Neutrophil (primary cell): ENCODE results near the gene DCC.

Experiments
- H3K27ac ChIP-seq: fragments of 200-600 bp; sonication (generic); 2 replicates; pipeline ENCODE4 v1.5.1; 2016; ENCODE audit warnings: mild to moderate bottlenecking, moderate library complexity
- H3K27me3 ChIP-seq: fragments of 200-600 bp; sonication (generic); 2 replicates; pipeline ENCODE4 v1.6.0; 2016; ENCODE audit warnings: mild to moderate bottlenecking
- H3K36me3 ChIP-seq: fragments of 200-600 bp; sonication (generic); 2 replicates; pipeline ENCODE4 v1.5.1; 2017
- H3K4me1 ChIP-seq, 2 experiments: fragments of 200-600 bp in 1 of 2; sonication (generic) in 1 of 2; 1 replicate in 1 of 2; 2 replicates in 1 of 2; pipeline versions ENCODE4 v1.5.1 to v1.6.1; 2013 to 2016; ENCODE audit warnings: low read depth in 1 of 2, low read length in 1 of 2, mild to moderate bottlenecking in 1 of 2, moderate library complexity in 1 of 2; ENCODE audit not compliant: control insufficient read depth in 1 of 2, insufficient read depth in 1 of 2
- H3K4me3 ChIP-seq, 2 experiments: fragments of 200-600 bp in 1 of 2; sonication (generic) in 1 of 2; 1 replicate in 1 of 2; 2 replicates in 1 of 2; pipeline ENCODE4 v1.5.1; 2013 to 2016; ENCODE audit warnings: low read depth in 1 of 2, low read length in 1 of 2, mild to moderate bottlenecking in 1 of 2, moderate library complexity in 1 of 2
- H3K9me3 ChIP-seq: fragments of 200-600 bp; sonication (generic); 2 replicates; pipeline ENCODE4 v1.5.1; 2016
- TF ChIP-seq, protein P1 (sequence below): fragments of 200-600 bp; sonication (generic); IDR thresholded peaks from 2 replicates; pipeline ENCODE4 v1.5.1; 2016; ENCODE audit warnings: antibody characterized with exemption

DCC gene

GRCh38 chr18:52829876-52830405 is 489.9 kb downstream of the DCC start:
- Histone ChIP-seq H3K27me3 (no peaks in the 10 kb centered on the region), H3K27ac (no peak overlapping the region), H3K36me3 (no peaks in the 10 kb centered on the region), H3K4me3 (no peak overlapping the region), H3K4me1 (no peaks in the 10 kb centered on the region), H3K9me3 (no peaks in the 10 kb centered on the region)
- TF ChIP-seq, protein P1, sequence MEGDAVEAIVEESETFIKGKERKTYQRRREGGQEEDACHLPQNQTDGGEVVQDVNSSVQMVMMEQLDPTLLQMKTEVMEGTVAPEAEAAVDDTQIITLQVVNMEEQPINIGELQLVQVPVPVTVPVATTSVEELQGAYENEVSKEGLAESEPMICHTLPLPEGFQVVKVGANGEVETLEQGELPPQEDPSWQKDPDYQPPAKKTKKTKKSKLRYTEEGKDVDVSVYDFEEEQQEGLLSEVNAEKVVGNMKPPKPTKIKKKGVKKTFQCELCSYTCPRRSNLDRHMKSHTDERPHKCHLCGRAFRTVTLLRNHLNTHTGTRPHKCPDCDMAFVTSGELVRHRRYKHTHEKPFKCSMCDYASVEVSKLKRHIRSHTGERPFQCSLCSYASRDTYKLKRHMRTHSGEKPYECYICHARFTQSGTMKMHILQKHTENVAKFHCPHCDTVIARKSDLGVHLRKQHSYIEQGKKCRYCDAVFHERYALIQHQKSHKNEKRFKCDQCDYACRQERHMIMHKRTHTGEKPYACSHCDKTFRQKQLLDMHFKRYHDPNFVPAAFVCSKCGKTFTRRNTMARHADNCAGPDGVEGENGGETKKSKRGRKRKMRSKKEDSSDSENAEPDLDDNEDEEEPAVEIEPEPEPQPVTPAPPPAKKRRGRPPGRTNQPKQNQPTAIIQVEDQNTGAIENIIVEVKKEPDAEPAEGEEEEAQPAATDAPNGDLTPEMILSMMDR, result no peak

GRCh38 chr18:52844323-52844722 is 504.3 kb downstream of the DCC start:
- Histone ChIP-seq H3K4me1 (no peaks in the 10 kb centered on the region), H3K27me3 (no peaks in the 10 kb centered on the region), H3K36me3 (no peaks in the 10 kb centered on the region), H3K4me3 (no peak overlapping the region), H3K27ac (no peak overlapping the region), H3K9me3 (no peaks in the 10 kb centered on the region)
- TF ChIP-seq, protein P1, result no peak

- no peaks in the 10 kb centered on the region for H3K9me3 ChIP-seq
- no peaks in the 10 kb centered on the region for H3K36me3 ChIP-seq
- H3K27me3 ChIP-seq, result no peaks in the 10 kb centered on the region
- H3K27ac ChIP-seq, result no peak overlapping the region
- no peaks in the 10 kb centered on the region for H3K4me1 ChIP-seq
- TF ChIP-seq, protein P1, result no peak
- H3K4me3 ChIP-seq, result no peak overlapping the region
These were observed 505.0 kb downstream of the DCC start for GRCh38 chr18:52845036-52845435.

DNA sequence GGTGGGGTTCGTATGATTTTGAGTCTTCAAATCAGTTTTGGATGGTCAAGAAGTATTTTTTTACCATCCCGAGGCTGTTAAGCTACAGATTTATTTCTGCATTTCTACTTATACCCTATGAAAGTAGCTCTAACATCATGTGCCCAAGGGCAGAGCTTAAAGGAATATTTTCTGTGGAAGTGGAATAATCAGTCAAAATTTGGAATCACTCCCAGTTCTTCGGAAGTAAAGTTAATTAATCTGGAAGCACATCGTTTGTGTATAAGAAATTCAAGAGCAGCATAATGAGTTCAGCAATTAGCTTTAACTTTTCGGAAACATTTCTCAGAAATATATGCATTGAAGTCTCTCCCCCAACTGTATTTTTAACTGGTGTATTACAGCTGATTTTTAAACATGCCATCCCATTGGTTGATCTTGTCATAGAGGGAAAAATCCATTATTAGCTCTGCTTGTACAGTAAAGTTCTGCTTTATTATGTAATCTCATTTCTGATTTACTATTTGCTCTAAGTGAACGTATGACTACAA is 510.1 kb downstream of the DCC start:
- TF ChIP-seq, protein P1, result no peak
- Histone ChIP-seq H3K36me3 (no peaks in the 10 kb centered on the region), H3K27me3 (no peaks in the 10 kb centered on the region), H3K9me3 (no peaks in the 10 kb centered on the region), H3K4me1 (no peaks in the 10 kb centered on the region), H3K27ac (no peak overlapping the region), H3K4me3 (no peak overlapping the region)

- H3K27me3 ChIP-seq, result no peaks in the 10 kb centered on the region
- H3K4me3 ChIP-seq, result no peak overlapping the region
- no peaks in the 10 kb centered on the region for H3K36me3 ChIP-seq
These were observed 521.6 kb downstream of the DCC start for GRCh38 chr18:52861558-52861957.

More at GRCh38 chr18:52861558-52861957, 521.6 kb downstream of the DCC start:
- H3K27ac ChIP-seq, result no peak overlapping the region
- H3K4me1 ChIP-seq, result no peaks in the 10 kb centered on the region
- TF ChIP-seq, protein P1, result no peak
- no peaks in the 10 kb centered on the region for H3K9me3 ChIP-seq
